Mesothelial cell of epicardium (in vitro differentiated cells): ENCODE measurements around the gene SMARCE1. TPM values are rescaled to one million over a fixed set of nuclear protein-coding genes. Genes with fewer than 3 reads are reported as not detected.

ENCODE experiments used
- DNase-seq, 2 experiments: peaks; one replicate each; pipeline ENCODE4 v3.0.0; 2021; ENCODE audit warnings: low spot score in 2 of 2; ENCODE audit not compliant: unreplicated experiment in 2 of 2
- H3K27ac Mint-ChIP-seq: 2 replicates; pipeline ENCODE4 v1.8.0; 2021; ENCODE audit warnings: mixed read lengths
- H3K27me3 Mint-ChIP-seq: 2 replicates; pipeline ENCODE4 v1.8.0; 2021; ENCODE audit warnings: low read depth, mixed read lengths
- H3K36me3 Mint-ChIP-seq: 2 replicates; pipeline ENCODE4 v1.8.0; 2021; ENCODE audit warnings: mixed read lengths
- H3K4me1 Mint-ChIP-seq: 2 replicates; pipeline ENCODE4 v1.8.0; 2021; ENCODE audit warnings: mixed read lengths
- H3K4me3 Mint-ChIP-seq: 2 replicates; pipeline ENCODE4 v1.8.0; 2021; ENCODE audit warnings: mild to moderate bottlenecking, moderate library complexity, mixed read lengths
- H3K9me3 Mint-ChIP-seq: 2 replicates; pipeline ENCODE4 v1.8.0; 2021; ENCODE audit warnings: mixed read lengths
- total RNA-seq: library from RNA; stranded (reverse); gene quantifications from 3 replicates; pipeline ENCODE4 v1.2.1, GENCODE V29; 2021
- TF ChIP-seq, protein P1 (sequence below): fragments of 200-600 bp; sonication (generic); IDR thresholded peaks from one replicate; pipeline ENCODE4 v1.5.0; 2021; ENCODE audit warnings: antibody characterized with exemption; ENCODE audit not compliant: unreplicated experiment

Gene SMARCE1
- total RNA-seq, 1 donor from 2014 or later: 163 TPM

DNA sequence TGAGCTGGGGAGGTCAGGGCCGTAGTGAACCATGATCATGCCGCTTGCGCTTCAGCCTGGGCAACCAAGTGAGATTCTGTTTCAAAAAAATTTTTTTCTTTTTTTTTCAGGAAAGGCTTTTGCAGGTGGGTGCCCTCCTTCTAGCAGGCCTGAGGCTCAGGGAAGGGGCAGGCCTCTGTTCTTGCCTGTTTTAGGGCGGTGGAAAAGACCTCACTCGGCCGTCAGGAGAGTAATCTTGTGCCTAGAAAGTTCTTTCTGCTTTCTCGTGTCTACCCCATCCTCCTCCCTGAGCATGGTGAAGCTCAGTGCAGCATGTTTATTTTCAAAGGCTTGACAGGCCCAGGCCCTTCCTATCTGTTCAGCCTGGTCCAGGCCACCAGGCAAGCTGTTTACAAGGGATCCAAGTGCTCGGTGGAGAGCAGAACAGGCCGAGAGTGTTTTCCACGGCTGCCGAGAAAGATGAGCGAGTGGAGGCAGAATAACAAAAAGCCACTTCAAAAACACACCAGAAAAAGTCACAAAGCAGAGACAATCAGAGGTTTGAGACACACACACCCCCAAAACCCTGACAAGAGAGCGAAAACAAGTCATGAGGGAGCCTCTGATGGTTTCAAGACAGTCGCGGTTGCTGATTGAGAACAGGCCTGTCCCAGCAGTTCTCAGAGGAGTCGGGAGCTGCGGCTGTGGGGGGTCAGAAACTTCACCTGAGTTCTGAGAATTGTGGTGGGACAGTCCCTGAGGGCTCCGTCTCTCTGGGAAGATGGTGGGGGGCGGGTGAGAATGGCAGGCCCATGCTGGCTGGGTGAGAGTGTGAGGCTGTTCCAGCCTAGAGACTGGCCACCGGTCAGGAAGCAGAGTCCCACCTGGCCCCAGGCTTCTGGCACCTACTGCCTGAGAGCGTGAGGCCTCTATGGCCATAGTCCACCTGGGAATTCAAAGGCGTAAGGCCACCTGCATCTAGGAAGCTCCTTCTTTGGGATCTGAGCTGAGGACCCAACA lies 44.9 kb downstream of the SMARCE1 start:
- Mint-ChIP-seq H3K4me3 (no peak overlapping the region), H3K27me3 (no peaks in the 10 kb centered on the region), H3K27ac (no peak overlapping the region), H3K36me3 (no peaks in the 10 kb centered on the region), H3K9me3 (no peaks in the 10 kb centered on the region), H3K4me1 (peaks cover 20% of the 10 kb centered on the region)
- no peak for DNase-seq
- TF ChIP-seq, protein P1, sequence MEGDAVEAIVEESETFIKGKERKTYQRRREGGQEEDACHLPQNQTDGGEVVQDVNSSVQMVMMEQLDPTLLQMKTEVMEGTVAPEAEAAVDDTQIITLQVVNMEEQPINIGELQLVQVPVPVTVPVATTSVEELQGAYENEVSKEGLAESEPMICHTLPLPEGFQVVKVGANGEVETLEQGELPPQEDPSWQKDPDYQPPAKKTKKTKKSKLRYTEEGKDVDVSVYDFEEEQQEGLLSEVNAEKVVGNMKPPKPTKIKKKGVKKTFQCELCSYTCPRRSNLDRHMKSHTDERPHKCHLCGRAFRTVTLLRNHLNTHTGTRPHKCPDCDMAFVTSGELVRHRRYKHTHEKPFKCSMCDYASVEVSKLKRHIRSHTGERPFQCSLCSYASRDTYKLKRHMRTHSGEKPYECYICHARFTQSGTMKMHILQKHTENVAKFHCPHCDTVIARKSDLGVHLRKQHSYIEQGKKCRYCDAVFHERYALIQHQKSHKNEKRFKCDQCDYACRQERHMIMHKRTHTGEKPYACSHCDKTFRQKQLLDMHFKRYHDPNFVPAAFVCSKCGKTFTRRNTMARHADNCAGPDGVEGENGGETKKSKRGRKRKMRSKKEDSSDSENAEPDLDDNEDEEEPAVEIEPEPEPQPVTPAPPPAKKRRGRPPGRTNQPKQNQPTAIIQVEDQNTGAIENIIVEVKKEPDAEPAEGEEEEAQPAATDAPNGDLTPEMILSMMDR: no peak

DNA sequence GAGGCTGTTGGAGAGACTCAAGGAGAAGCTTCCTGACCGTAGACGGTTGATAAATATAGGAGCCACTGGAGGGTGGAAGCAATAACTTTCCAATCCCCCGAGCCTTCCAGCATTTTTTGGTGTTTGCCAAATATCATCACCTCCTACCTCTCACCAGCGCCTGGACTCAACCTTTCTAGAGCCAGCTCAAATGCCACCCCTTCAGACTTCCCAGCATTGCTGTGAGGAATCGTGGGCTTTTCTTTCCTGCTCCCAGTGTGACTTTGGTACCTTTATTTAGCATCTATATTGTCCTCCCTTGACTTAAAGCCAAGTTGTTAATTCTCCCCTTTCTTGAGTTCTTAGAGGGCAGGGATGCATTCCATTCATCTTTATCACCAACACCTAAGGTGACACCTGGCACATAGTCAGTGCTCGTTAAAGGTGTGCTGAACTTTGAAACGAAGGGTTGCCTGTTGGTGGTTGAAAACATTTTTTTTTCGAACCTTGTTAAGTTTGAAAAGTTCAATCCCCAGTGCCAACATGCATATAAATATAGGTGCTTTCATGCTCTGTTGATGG lies 47.1 kb downstream of the SMARCE1 start:
- no peaks in the 10 kb centered on the region for H3K9me3 Mint-ChIP-seq
- no peaks in the 10 kb centered on the region for H3K27me3 Mint-ChIP-seq
- TF ChIP-seq, protein P1: no peak

DNA sequence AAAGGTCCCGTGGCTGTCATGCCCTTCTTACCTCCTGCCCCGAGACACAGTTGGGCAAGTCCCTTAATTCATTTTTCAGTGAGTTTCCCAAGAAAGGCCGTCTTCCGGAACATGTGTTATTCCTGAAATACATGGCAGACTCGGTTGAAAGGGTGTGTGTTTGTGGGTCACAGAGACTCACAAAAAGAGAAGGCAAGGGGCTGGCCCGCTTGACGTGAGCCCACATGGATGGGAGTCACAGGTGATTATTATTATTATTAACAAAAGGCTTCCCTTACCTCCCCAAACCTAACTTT lies 48.2 kb downstream of the SMARCE1 start:
- DNase-seq: no peak
- no peak overlapping the region for H3K4me3 Mint-ChIP-seq
- TF ChIP-seq, protein P1: no peak
- peaks cover 5% of the 10 kb centered on the region for H3K4me1 Mint-ChIP-seq
- H3K27me3 Mint-ChIP-seq: no peaks in the 10 kb centered on the region
- H3K27ac Mint-ChIP-seq: no peak overlapping the region
- no peaks in the 10 kb centered on the region for H3K9me3 Mint-ChIP-seq
- H3K36me3 Mint-ChIP-seq: no peaks in the 10 kb centered on the region

More for the DNA sequence above, 47.1 kb downstream of the SMARCE1 start:
- Mint-ChIP-seq H3K36me3 (no peaks in the 10 kb centered on the region), H3K27ac (no peak overlapping the region), H3K4me1 (peaks cover 5% of the 10 kb centered on the region), H3K4me3 (no peak overlapping the region)
- DNase-seq: no peak

DNA sequence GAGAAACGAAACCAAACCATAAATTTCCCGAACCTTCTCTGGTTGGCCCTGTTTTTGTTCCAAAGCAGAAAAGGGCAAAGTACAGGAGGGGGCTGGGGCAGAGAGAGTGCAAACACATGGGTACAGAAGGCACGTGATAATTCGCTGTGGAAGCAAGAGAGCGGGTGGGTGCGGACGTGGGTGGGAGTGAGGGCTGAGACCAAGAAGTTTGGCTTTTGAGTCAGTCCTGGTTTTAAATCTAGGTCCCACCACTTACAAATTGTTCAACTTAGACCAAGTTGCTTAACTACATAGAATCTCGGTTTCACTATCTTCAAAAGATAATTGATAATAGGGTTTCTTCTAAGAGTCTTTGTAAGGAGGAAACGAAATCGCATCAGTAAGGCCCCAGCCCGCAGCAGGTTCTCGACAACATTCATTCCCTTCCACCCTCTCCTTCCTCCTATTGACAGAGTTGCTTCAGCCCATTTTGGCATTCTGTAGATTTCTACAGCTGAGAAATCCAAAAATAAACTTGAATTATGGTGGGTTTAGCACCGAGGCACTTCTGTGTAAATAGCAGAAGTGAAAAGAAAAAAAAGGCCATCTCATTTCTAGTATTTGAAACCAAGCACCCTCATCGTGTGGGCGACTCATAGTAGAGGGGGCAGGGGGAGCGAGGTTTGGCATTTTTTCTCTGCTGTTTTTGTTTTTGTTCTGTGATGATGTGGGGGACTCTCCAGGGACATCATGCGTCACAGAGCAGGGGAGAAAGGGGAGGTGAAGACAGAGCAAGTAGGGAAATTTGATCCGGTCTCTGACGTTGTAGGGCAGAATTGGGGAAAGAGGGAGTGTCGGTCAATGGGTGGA lies 48.8 kb downstream of the SMARCE1 start:
- no peaks in the 10 kb centered on the region for H3K9me3 Mint-ChIP-seq
- peaks cover 5% of the 10 kb centered on the region for H3K4me1 Mint-ChIP-seq
- no peak overlapping the region for H3K4me3 Mint-ChIP-seq
- TF ChIP-seq, protein P1: no peak
- H3K36me3 Mint-ChIP-seq: no peaks in the 10 kb centered on the region
- no peak for DNase-seq
- H3K27me3 Mint-ChIP-seq: no peaks in the 10 kb centered on the region
- H3K27ac Mint-ChIP-seq: no peak overlapping the region

DNA sequence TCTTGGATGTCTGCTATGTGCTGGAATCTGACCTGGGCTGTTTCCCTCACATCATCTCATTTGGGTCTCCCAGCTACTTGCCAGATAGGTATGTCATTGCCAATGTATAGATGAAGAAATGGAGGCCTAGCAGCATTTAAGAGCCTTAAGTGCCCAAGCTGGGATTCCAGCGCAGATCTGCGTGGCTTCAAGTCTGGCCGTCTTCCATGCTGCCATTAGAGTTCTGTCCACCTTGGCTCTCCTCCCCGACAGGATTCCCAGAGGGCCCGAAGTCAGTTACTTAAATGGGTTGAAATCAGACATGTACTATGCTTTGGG lies 49.4 kb downstream of the SMARCE1 start:
- no peak overlapping the region for H3K27ac Mint-ChIP-seq
- H3K9me3 Mint-ChIP-seq: no peaks in the 10 kb centered on the region
- H3K4me1 Mint-ChIP-seq: peaks cover 5% of the 10 kb centered on the region

More for the DNA sequence above, 49.4 kb downstream of the SMARCE1 start:
- no peak for DNase-seq
- Mint-ChIP-seq H3K27me3 (no peaks in the 10 kb centered on the region), H3K36me3 (no peaks in the 10 kb centered on the region), H3K4me3 (no peak overlapping the region)
- TF ChIP-seq, protein P1: no peak
